H1 (cell line): Measurements from ENCODE around the gene PLSCR3. TPM values are rescaled to one million over a fixed set of nuclear protein-coding genes. Genes with fewer than 3 reads are reported as not detected.

ENCODE experiments used
- CHD7 ChIP-seq: fragments of 300-600 bp; sonication (generic); IDR thresholded peaks from 2 replicates; pipeline ENCODE4 v1.7.1; 2012; ENCODE audit warnings: low read length, moderate library complexity, mild to moderate bottlenecking, inconsistent platforms; ENCODE audit not compliant: insufficient replicate concordance
- polyA plus RNA-seq, 7 experiments: library from polyadenylated mRNA; depleted of rRNA in 3 of 7; stranded (reverse) in 5 of 7; unstranded in 2 of 7; fragments of >200 nt in 5 of 7; fragments of 200-250 nt in 2 of 7; gene quantifications; 1 replicate in 5 of 7; 2 replicates in 1 of 7; 4 replicates in 1 of 7; pipeline versions ENCODE4 v1.2.1 to v1.2.3, GENCODE V29; 2011 to 2013; ENCODE audit warnings: missing spikeins in 2 of 7, mixed read lengths in 2 of 7
- total RNA-seq: library from RNA; stranded (reverse); fragmentation: NEBNext Ultra II Directional; extraction: Animal tissue kit (Norgen Biotek cat#: 25700); gene quantifications from 2 replicates; pipeline ENCODE4 v1.2.1, GENCODE V29; 2021

Gene PLSCR3
- total and polyA plus RNA-seq, 2 of the 8 experiments (the other 6 are each of a cell fraction or from before 2014, with no cell fraction given) = 36.1 to 38.7 TPM

- TF ChIP-seq CHD7 = no peak
- TF ChIP-seq, all 59 proteins: peak for 0
These were observed 16.5 kb upstream of the PLSCR3 start (continued) for GRCh38 chr17:7410634-7411426.
